Cardiac fibroblast (primary cell): ENCODE results near the gene CAMKMT.

Experiments
- DNase-seq, 2 donors: peaks; one replicate each; pipeline versions ENCODE4 v3.0.0 to v3.0.0-alpha.2; 2010; ENCODE audit warnings: low read depth in 2 of 2
- H3K4me3 ChIP-seq, 2 donors: replicated peaks in 1 of 2; 1 replicate in 1 of 2; 2 replicates in 1 of 2; pipeline ENCODE4 v1.5.1; 2011; ENCODE audit warnings: low read depth in 2 of 2, low read length in 2 of 2, mild to moderate bottlenecking in 2 of 2, moderate library complexity in 1 of 2
- CTCF ChIP-seq: IDR thresholded peaks from one replicate; pipeline ENCODE4 v1.5.1; 2011; ENCODE audit warnings: low read depth, mild to moderate bottlenecking, low read length, inconsistent platforms

The CAMKMT gene

GRCh38 chr2:44548221-44549098 lies 186.7 kb downstream of the CAMKMT start:
- no peak for TF ChIP-seq CTCF
- peak in 1 of 2 donors; percentile 9 for DNase-seq
- H3K4me3 ChIP-seq, result no peak overlapping the region

GRCh38 chr2:44549099-44549471 lies 187.3 kb downstream of the CAMKMT start:
- peak; percentile 65 to 91 for DNase-seq
- TF ChIP-seq CTCF, result no peak
- H3K4me3 ChIP-seq, result no peak overlapping the region

- H3K4me3 ChIP-seq, result no peak overlapping the region
- TF ChIP-seq CTCF, result no peak
- peak; percentile 21 to 55 for DNase-seq
Observed at GRCh38 chr2:44549856-44550255, 188.1 kb downstream of the CAMKMT start.

GRCh38 chr2:44550561-44550960 lies 188.8 kb downstream of the CAMKMT start:
- H3K4me3 ChIP-seq, result no peak overlapping the region
- TF ChIP-seq CTCF, result no peak
- DNase-seq, result peak in 1 of 2 donors; percentile 43

GRCh38 chr2:44551497-44551896 lies 189.8 kb downstream of the CAMKMT start:
- no peak for DNase-seq
- TF ChIP-seq CTCF, result no peak
- H3K4me3 ChIP-seq, result no peak overlapping the region

GRCh38 chr2:44553456-44553855 lies 191.7 kb downstream of the CAMKMT start:
- no peak for TF ChIP-seq CTCF
- peak; percentile 66 to 89 for DNase-seq
- H3K4me3 ChIP-seq, result no peak overlapping the region
